GM12878 (cell line): ENCODE measurements around the gene PCDHA1. TPM values are rescaled to one million over a fixed set of nuclear protein-coding genes. Genes with fewer than 3 reads are reported as not detected.
"Not testable (repeated sequence)": the region's sequence is repeated elsewhere in the genome, so short reads cannot be mapped to it uniquely, and the experiment has no call there.

Experiments
- ATAC-seq: fragments of 200-7000 bp; cut with Tn5 transposase; 3 replicates; pipeline ENCODE4 v1.9.1; 2020; ENCODE audit warnings: mild to moderate bottlenecking, moderate library complexity
- BruUV-seq: library from RNA; stranded (reverse); fragments of 400-500 nt; replicated peaks from 2 replicates; lab custom pipeline; 2021; lab: Mats Ljungman, UMichigan
- CTCF ChIA-PET: fragments of 300-600 bp; sonication (Branson Sonifier 250); formaldehyde crosslinking; extraction: SDS; loops from one replicate; lab custom pipeline; 2021; ENCODE audit warnings: inconsistent platforms; lab: Yijun Ruan, JAX
- POLR2A ChIA-PET: fragments of 350-600 bp; formaldehyde crosslinking; extraction: SDS; loops from one replicate; lab custom pipeline; 2021; ENCODE audit warnings: inconsistent platforms; lab: Charles Lee
- RAD21 ChIA-PET: fragments of 300-600 bp; sonication (Branson Sonifier 250); formaldehyde crosslinking; loops from one replicate; lab custom pipeline; 2023; ENCODE audit warnings: antibody characterized with exemption; ENCODE audit not compliant: unreplicated experiment; lab: Charles Lee
- SMC1A ChIA-PET: fragments of 300-600 bp; sonication (Branson Sonifier 250); formaldehyde crosslinking; loops from one replicate; lab custom pipeline; 2023; ENCODE audit not compliant: unreplicated experiment, uncharacterized antibody; lab: Charles Lee
- DNase-seq: peaks from one replicate; pipeline ENCODE4 v3.0.0-alpha.2; 2011; ENCODE audit warnings: low read depth, low spot score
- FAIRE-seq: peaks from 3 replicates; lab custom pipeline; 2011; peaks lifted over from hg19 to GRCh38; lab: Jason Lieb, UNC
- H2AFZ ChIP-seq: 2 replicates; pipeline ENCODE4 v1.6.0; 2011; ENCODE audit warnings: low read depth, low read length, control low read depth; ENCODE audit not compliant: control insufficient read depth
- H3K27ac ChIP-seq: 2 replicates; pipeline ENCODE4 v1.5.1; 2011; ENCODE audit warnings: control low read depth; ENCODE audit not compliant: control insufficient read depth, insufficient read depth
- H3K27me3 ChIP-seq, 2 experiments: replicated peaks in 1 of 2; 2 replicates each; pipeline versions ENCODE4 v1.6.0 to v1.6.1; 2011; ENCODE audit warnings: low read length in 1 of 2; ENCODE audit not compliant: control insufficient read depth in 2 of 2, insufficient read depth in 2 of 2
- H3K36me3 ChIP-seq, 2 experiments: 2 replicates each; pipeline ENCODE4 v1.5.1; 2011; ENCODE audit warnings: low read length in 1 of 2; ENCODE audit not compliant: control insufficient read depth in 2 of 2, insufficient read depth in 2 of 2
- H3K4me1 ChIP-seq: 2 replicates; pipeline ENCODE4 v1.6.1; 2011; ENCODE audit warnings: mild to moderate bottlenecking, low read length, moderate library complexity, mixed read lengths; ENCODE audit not compliant: control insufficient read depth, insufficient read depth
- H3K4me2 ChIP-seq: 2 replicates; pipeline ENCODE4 v1.6.0; 2011; ENCODE audit warnings: control low read depth; ENCODE audit not compliant: control insufficient read depth, insufficient read depth
- H3K4me3 ChIP-seq: fragments of 200-600 bp; sonication (generic); 2 replicates; pipeline ENCODE4 v1.5.1; 2016
- H3K79me2 ChIP-seq: 2 replicates; pipeline ENCODE4 v1.6.0; 2011; ENCODE audit warnings: low read length; ENCODE audit not compliant: control insufficient read depth, insufficient read depth
- H3K9ac ChIP-seq: 2 replicates; pipeline ENCODE4 v1.8.0; 2011; ENCODE audit warnings: low read length, control low read depth, mixed read lengths; ENCODE audit not compliant: control insufficient read depth, insufficient read depth
- H3K9me3 ChIP-seq: replicated peaks from 3 replicates; pipeline ENCODE4 v1.5.1; 2011; ENCODE audit warnings: mild to moderate bottlenecking, low read length; ENCODE audit not compliant: control insufficient read depth, insufficient read depth
- H4K20me1 ChIP-seq: 2 replicates; pipeline ENCODE4 v1.6.0; 2011; ENCODE audit not compliant: control insufficient read depth, insufficient read depth
- BMI1 ChIP-seq: fragments of 450-650 bp; IDR thresholded peaks from 2 replicates; pipeline ENCODE4 v1.6.1; 2016; ENCODE audit warnings: mild to moderate bottlenecking, moderate library complexity, borderline replicate concordance
- CBX5 ChIP-seq: sonication (generic); IDR thresholded peaks from 2 replicates; pipeline ENCODE4 v1.6.1; 2016; ENCODE audit warnings: low read depth, moderate library complexity, mild to moderate bottlenecking, inconsistent platforms
- CHD4 ChIP-seq: fragments of 200-600 bp; sonication (generic); IDR thresholded peaks from 2 replicates; pipeline ENCODE4 v1.6.1; 2016; ENCODE audit warnings: mild to moderate bottlenecking
- KAT2A ChIP-seq: conservative IDR thresholded peaks from 2 replicates; pipeline ENCODE4 v1.6.1; 2011; ENCODE audit warnings: low read depth, low read length; ENCODE audit not compliant: control insufficient read depth
- MEF2A ChIP-seq: IDR thresholded peaks from 2 replicates; pipeline ENCODE4 v1.6.1; 2011; ENCODE audit warnings: low read depth, mild to moderate bottlenecking, low read length, moderate library complexity; ENCODE audit not compliant: insufficient read depth
- MEF2B ChIP-seq: fragments of 450-650 bp; IDR thresholded peaks from 2 replicates; pipeline ENCODE4 v1.6.1; 2018; ENCODE audit warnings: mild to moderate bottlenecking, moderate library complexity; ENCODE audit not compliant: partially characterized antibody, poor library complexity, severe bottlenecking
- MTA3 ChIP-seq: IDR thresholded peaks from 2 replicates; pipeline ENCODE4 v1.6.1; 2012; ENCODE audit warnings: low read length, inconsistent platforms, borderline replicate concordance
- SIX5 ChIP-seq: IDR thresholded peaks from 2 replicates; pipeline ENCODE4 v1.6.1; 2011; ENCODE audit warnings: mild to moderate bottlenecking, low read depth, low read length, moderate library complexity; ENCODE audit not compliant: severe bottlenecking
- YY1 ChIP-seq: IDR thresholded peaks from 2 replicates; pipeline ENCODE4 v1.6.1; 2011; ENCODE audit warnings: low read depth, mild to moderate bottlenecking, low read length
- WGBS: methylation state at CpG from one replicate; pipeline ENCODE4 v1.1.6; 2016; ENCODE audit warnings: low lambda C conversion rate; ENCODE audit not compliant: insufficient replicate concordance, insufficient coverage; ENCODE audit errors: missing lambda C conversion rate; 5-methylcytosine and 5-hydroxymethylcytosine counted together
- in situ Hi-C: fragments of 300-500 bp; cut with MboI; formaldehyde crosslinking; loops from 9 replicates; pipeline ENCODE4 v1.14.3; 2018; ENCODE audit warnings: mixed read lengths
- intact Hi-C: fragments of 100-400 bp; cut with micrococcal nuclease; formaldehyde crosslinking; loops from one replicate; pipeline ENCODE4 v1.14.2; 2022; ENCODE audit not compliant: unreplicated experiment
- polyA plus RNA-seq, 11 experiments: library from polyadenylated mRNA; depleted of rRNA in 4 of 11; unstranded in 6 of 11; stranded (reverse) in 5 of 11; fragments of >200 nt; fragmentation: Nextera tagmentation in 4 of 11; fragmentation: Illumina TruSeq in 1 of 11; extraction: Ambion mirVana in 4 of 11; extraction: Trizol in 1 of 11; gene quantifications; 1 replicate in 1 of 11; 2 replicates in 10 of 11; pipeline versions ENCODE4 v1.2.1 to v1.2.3, GENCODE V29; 2011 to 2016; ENCODE audit warnings: inconsistent platforms in 2 of 11, missing spikeins in 2 of 11, low read depth in 1 of 11
- total RNA-seq, 4 experiments: library from RNA; depleted of rRNA in 3 of 4; stranded (reverse); fragments of >200 nt in 3 of 4; fragmentation: Illumina TruSeq in 1 of 4; extraction: Trizol in 1 of 4; gene quantifications; 2 replicates each; pipeline versions ENCODE4 v1.2.1 to v1.2.3, GENCODE V29; 2013 to 2021
- TF ChIP-seq, protein P1 (sequence below): fragments of 450-650 bp; IDR thresholded peaks from 2 replicates; pipeline ENCODE4 v1.6.1; 2017; ENCODE audit warnings: mild to moderate bottlenecking, moderate library complexity
- TF ChIP-seq, protein P2 (sequence below): IDR thresholded peaks from 2 replicates; pipeline ENCODE4 v1.6.1; 2011; ENCODE audit warnings: low read depth, low read length, improper control_type of control experiment, borderline replicate concordance

PCDHA1 gene
- total and polyA plus RNA-seq, 10 of the 15 experiments (the other 5 are each of a cell fraction or from before 2014, with no cell fraction given), result 0.03 TPM; not detected in 9

DNA sequence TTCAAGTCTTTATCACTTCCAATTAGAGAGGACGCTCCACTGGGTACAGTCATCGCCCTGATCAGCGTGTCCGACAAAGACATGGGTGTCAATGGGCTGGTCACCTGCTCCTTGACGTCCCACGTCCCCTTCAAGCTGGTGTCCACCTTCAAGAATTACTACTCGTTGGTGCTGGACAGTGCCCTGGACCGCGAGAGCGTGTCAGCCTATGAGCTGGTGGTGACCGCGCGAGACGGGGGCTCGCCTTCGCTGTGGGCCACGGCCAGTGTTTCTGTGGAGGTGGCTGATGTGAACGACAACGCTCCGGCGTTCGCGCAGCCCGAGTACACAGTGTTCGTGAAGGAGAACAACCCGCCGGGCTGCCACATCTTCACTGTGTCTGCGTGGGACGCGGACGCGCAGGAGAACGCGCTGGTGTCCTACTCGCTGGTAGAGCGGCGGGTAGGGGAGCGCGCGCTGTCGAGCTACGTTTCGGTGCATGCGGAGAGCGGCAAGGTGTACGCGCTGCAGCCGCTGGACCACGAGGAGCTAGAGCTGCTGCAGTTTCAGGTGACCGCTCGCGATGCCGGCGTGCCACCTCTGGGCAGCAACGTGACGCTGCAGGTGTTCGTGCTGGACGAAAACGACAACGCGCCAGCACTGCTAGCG lies 22.4 kb downstream of the PCDHA1 start:
- CTCF ChIA-PET, result interaction anchor here (1.4 kb wide), 1 partner anchor 8 kb away, joined by 3 read pairs; no protein-coding TSS in a partner anchor
- WGBS, result 83% methylated on average over 44 of the region's 62 CpGs
- POLR2A ChIA-PET, result not testable (repeated sequence)

DNA sequence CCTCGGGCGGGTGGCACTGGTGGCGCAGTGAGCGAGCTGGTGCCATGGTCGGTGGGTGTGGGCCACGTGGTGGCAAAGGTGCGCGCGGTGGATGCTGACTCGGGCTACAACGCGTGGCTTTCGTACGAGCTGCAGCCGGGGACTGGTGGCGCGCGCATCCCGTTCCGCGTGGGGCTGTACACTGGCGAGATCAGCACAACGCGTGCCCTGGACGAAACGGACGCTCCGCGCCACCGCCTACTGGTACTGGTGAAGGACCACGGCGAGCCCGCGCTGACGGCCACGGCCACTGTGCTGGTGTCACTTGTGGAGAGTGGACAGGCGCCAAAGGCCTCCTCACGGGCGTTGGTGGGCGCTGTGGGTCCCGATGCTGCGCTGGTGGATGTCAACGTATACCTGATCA lies 22.9 kb downstream of the PCDHA1 start:
- RAD21 ChIA-PET, result no interaction called here
- Histone ChIP-seq H3K27ac (no peak overlapping the region), H3K4me2 (no peak overlapping the region), H3K9me3 (no peaks in the 10 kb centered on the region; the same call in 2 of the 3 replicates), H3K36me3 (no peaks in the 10 kb centered on the region), H3K79me2 (no peaks in the 10 kb centered on the region), H3K4me3 (no peak overlapping the region), H2AFZ (no peak overlapping the region), H3K9ac (no peak overlapping the region), H4K20me1 (no peaks in the 10 kb centered on the region), H3K27me3 (no peaks in the 10 kb centered on the region), H3K4me1 (no peaks in the 10 kb centered on the region)
- intact Hi-C loops, result no loop called here
- ATAC-seq (no peak), FAIRE-seq (no peak), DNase-seq (no peak)
- SMC1A ChIA-PET, result no interaction called here
- no peak for TF ChIP-seq CHD4
- no peak for TF ChIP-seq MTA3
- TF ChIP-seq CBX5, result no peak
- TF ChIP-seq BMI1, result no peak
- no peak for TF ChIP-seq MEF2B
- no peak for TF ChIP-seq MEF2A
- TF ChIP-seq, protein P1, sequence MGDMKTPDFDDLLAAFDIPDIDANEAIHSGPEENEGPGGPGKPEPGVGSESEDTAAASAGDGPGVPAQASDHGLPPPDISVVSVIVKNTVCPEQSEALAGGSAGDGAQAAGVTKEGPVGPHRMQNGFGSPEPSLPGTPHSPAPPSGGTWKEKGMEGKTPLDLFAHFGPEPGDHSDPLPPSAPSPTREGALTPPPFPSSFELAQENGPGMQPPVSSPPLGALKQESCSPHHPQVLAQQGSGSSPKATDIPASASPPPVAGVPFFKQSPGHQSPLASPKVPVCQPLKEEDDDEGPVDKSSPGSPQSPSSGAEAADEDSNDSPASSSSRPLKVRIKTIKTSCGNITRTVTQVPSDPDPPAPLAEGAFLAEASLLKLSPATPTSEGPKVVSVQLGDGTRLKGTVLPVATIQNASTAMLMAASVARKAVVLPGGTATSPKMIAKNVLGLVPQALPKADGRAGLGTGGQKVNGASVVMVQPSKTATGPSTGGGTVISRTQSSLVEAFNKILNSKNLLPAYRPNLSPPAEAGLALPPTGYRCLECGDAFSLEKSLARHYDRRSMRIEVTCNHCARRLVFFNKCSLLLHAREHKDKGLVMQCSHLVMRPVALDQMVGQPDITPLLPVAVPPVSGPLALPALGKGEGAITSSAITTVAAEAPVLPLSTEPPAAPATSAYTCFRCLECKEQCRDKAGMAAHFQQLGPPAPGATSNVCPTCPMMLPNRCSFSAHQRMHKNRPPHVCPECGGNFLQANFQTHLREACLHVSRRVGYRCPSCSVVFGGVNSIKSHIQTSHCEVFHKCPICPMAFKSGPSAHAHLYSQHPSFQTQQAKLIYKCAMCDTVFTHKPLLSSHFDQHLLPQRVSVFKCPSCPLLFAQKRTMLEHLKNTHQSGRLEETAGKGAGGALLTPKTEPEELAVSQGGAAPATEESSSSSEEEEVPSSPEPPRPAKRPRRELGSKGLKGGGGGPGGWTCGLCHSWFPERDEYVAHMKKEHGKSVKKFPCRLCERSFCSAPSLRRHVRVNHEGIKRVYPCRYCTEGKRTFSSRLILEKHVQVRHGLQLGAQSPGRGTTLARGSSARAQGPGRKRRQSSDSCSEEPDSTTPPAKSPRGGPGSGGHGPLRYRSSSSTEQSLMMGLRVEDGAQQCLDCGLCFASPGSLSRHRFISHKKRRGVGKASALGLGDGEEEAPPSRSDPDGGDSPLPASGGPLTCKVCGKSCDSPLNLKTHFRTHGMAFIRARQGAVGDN, result no peak
- TF ChIP-seq SIX5, result no peak
- TF ChIP-seq, protein P2, sequence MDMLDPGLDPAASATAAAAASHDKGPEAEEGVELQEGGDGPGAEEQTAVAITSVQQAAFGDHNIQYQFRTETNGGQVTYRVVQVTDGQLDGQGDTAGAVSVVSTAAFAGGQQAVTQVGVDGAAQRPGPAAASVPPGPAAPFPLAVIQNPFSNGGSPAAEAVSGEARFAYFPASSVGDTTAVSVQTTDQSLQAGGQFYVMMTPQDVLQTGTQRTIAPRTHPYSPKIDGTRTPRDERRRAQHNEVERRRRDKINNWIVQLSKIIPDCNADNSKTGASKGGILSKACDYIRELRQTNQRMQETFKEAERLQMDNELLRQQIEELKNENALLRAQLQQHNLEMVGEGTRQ, result no peak
- TF ChIP-seq KAT2A, result no peak
- no peak for TF ChIP-seq YY1
- no TSS peak for BruUV-seq
- WGBS, result 75% methylated on average over 17 of the region's 43 CpGs
- in situ Hi-C loops, result loop anchor here (25.0 kb wide), 1 partner anchor 753 kb away; no protein-coding TSS in a partner anchor
- POLR2A ChIA-PET, result no interaction called here
- CTCF ChIA-PET, result interaction anchor here (1.4 kb wide), 1 partner anchor 8 kb away, joined by 3 read pairs; no protein-coding TSS in a partner anchor

More for the DNA sequence above, 22.4 kb downstream of the PCDHA1 start:
- H3K4me3 ChIP-seq, H3K27ac ChIP-seq, H3K9me3 ChIP-seq, H3K4me1 ChIP-seq, H2AFZ ChIP-seq, RAD21 ChIA-PET, H3K4me2 ChIP-seq, intact Hi-C loops, BruUV-seq, DNase-seq, FAIRE-seq, H3K27me3 ChIP-seq, H3K9ac ChIP-seq, H4K20me1 ChIP-seq, H3K36me3 ChIP-seq, SMC1A ChIA-PET, H3K79me2 ChIP-seq, ATAC-seq: not testable (repeated sequence)
- in situ Hi-C loops, result loop anchor here (25.0 kb wide), 1 partner anchor 754 kb away; no protein-coding TSS in a partner anchor
